Limb (tissue), 2 donors: ENCODE measurements around the gene TP53TG3C.
"Not testable (repeated sequence)": the region's sequence is repeated elsewhere in the genome, so short reads cannot be mapped to it uniquely, and the experiment has no call there.

Experiments
- DNase-seq, 2 donors: peaks; one replicate each; pipeline ENCODE4 v3.0.0-alpha.2; 2016; ENCODE audit errors: extremely low spot score in 2 of 2

The TP53TG3C gene

GRCh38 chr16:33193926-33194325, at the start of gene TP53TG3C:
TP53TG3C (plus strand) TSS chr16:33194226; CDS start chr16:33194294, 68 bp downstream.
- not testable (repeated sequence) for DNase-seq
